ENCODE data around the gene CASP9.

CASP9 gene

DNA sequence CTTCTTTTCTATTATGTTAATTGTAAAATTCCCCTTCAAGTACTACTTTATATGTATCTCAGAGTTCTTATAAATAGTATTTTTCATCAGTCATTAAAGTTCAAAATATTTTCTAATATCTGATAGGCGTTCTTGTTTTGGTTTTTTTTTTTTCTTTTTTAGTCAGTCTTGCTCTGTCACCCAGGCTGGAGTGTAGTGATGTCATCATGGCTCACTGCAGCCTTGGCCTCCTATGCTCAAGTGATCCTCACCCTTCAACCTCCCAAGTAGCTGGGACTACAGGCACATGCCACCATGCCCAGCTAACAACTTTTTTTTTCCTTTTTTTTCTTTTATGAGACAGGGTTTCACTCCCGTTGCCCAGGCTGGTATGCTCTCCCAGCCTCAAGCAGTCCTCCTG lies 33.6 kb upstream of the CASP9 start:
- TF ChIP-seq, protein P1, sequence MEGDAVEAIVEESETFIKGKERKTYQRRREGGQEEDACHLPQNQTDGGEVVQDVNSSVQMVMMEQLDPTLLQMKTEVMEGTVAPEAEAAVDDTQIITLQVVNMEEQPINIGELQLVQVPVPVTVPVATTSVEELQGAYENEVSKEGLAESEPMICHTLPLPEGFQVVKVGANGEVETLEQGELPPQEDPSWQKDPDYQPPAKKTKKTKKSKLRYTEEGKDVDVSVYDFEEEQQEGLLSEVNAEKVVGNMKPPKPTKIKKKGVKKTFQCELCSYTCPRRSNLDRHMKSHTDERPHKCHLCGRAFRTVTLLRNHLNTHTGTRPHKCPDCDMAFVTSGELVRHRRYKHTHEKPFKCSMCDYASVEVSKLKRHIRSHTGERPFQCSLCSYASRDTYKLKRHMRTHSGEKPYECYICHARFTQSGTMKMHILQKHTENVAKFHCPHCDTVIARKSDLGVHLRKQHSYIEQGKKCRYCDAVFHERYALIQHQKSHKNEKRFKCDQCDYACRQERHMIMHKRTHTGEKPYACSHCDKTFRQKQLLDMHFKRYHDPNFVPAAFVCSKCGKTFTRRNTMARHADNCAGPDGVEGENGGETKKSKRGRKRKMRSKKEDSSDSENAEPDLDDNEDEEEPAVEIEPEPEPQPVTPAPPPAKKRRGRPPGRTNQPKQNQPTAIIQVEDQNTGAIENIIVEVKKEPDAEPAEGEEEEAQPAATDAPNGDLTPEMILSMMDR (conservative IDR thresholded peaks at IDR 0.05): no peak
- peak overlapping the region; percentile 99 for H3K27ac ChIP-seq

DNA sequence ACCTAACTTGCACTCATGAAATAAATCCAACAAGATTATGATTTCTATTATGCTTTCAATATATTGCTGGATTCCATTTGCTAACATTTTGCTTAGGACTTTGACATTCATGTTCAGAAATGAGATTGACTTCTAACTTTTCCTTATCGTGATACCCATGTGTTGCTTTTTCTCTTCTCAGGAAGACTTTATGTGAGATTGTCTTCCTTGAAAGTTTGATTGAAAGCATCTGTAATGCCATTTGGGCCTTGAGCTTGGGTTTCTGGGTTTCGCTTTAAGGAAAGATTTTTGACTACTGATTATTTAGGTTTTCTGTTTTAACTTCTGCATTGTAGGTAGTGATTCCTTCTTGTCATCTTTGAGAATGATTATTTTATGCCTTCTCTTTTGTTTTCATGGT lies 33.0 kb upstream of the CASP9 start:
- H3K27ac ChIP-seq: no peak overlapping the region
- TF ChIP-seq, protein P1 (conservative IDR thresholded peaks at IDR 0.05): no peak

DNA sequence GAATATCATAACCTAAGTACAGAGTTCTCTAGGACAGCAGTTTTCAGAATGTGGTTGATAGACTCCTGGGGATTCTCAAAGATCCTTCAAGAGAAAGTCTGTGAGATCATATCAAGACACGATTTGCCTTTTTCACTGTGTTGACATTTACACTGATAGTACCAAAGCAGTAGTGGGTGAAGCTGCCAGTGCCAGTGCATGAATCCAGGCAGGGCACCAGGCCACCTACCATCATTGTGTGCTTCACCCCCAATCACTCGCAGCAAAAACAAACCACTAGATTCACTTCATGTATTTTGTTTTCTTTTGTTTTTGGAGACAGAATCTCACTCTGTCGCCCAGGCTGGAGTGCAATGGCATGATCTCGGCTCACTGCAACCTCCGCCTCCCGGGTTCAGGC lies 26.6 kb upstream of the CASP9 start:
- peak overlapping the region; percentile 47 for H3K27ac ChIP-seq

DNA sequence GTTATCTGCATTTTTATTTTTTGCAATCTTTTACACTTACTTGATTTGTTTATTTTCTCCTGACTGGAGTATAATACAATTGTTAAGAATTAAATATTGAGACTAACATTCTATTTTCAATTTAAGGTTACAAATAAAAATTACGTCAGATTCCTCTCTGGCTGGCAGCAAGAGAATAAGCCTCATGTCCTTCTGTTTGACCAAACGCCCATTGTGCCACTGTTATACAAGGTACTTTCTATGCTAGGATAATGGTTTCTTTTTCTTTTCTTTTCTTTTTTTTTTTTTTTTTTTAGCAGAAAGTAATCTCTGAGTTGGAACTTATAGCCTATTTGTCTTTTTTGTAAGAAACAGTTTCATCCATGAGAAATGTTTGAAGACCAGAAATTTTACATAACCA lies 22.6 kb upstream of the CASP9 start:
- no peak overlapping the region for H3K27ac ChIP-seq
- TF ChIP-seq, protein P1 (conservative IDR thresholded peaks at IDR 0.05): no peak

More for the DNA sequence above, 26.6 kb upstream of the CASP9 start:
- TF ChIP-seq, protein P1 (conservative IDR thresholded peaks at IDR 0.05): no peak

DNA sequence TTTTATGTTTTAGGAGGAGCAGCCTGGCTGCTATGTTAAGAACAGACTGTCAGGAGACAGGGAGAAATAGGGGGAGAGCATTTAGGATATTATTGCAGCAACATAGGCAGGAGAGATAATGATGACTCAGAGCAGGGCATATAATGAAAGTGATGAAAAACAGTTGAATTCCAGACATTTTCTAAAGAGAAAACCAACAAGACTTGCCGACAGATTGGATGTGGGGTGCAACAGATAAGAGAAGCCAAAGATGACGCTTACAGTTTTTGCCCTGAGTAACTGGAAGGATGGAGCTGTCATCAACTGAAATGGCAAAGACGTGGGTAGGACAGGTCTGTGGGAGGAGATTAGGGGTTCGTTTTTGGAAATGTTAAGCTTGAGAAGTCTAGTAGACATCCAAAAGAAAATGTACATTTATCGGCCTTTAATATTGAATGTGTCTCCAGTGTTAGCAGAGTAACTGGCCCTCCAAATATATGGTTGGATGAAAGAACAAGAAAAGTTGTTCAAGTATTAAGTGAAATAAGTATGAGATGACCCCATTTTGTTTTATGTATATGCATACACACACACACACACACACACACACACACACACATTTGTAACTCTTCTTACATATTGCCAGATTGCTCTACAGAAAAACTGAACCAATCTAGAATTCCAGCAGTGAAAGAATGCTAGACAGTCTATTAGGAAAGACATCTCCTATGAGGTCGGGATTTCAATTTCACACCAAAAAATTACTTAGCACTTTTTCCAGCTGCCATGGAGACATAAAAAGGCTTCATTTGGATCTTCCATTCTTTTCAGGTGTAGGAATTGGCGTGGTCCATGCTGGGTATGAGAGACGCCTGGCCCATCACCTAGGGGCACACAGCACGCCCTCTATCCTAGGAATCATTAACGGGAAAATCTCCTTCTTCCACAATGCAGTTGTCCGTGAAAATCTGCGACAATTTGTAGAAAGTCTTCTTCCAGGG lies 19.9 kb upstream of the CASP9 start:
- TF ChIP-seq, protein P1 (conservative IDR thresholded peaks at IDR 0.05): no peak
- no peak overlapping the region for H3K27ac ChIP-seq

DNA sequence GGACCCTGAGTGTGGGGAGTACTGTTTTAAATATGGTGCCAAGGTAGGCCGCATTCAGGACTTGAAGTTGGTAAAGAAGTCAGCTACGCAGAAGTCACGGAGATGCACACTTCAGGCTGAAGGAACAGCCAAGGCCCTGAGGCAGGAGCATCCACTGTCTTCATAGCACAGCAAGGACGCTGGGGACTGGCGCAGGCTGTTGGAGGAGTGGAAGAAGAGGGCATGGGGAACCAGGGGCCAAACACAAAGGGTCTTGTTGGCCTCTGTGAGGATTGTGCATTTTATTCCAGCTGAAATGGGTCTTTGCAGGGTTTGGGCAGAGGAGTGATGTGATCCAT lies 19.2 kb upstream of the CASP9 start:
- TF ChIP-seq, protein P1 (conservative IDR thresholded peaks at IDR 0.05): no peak
- no peak overlapping the region for H3K27ac ChIP-seq

DNA sequence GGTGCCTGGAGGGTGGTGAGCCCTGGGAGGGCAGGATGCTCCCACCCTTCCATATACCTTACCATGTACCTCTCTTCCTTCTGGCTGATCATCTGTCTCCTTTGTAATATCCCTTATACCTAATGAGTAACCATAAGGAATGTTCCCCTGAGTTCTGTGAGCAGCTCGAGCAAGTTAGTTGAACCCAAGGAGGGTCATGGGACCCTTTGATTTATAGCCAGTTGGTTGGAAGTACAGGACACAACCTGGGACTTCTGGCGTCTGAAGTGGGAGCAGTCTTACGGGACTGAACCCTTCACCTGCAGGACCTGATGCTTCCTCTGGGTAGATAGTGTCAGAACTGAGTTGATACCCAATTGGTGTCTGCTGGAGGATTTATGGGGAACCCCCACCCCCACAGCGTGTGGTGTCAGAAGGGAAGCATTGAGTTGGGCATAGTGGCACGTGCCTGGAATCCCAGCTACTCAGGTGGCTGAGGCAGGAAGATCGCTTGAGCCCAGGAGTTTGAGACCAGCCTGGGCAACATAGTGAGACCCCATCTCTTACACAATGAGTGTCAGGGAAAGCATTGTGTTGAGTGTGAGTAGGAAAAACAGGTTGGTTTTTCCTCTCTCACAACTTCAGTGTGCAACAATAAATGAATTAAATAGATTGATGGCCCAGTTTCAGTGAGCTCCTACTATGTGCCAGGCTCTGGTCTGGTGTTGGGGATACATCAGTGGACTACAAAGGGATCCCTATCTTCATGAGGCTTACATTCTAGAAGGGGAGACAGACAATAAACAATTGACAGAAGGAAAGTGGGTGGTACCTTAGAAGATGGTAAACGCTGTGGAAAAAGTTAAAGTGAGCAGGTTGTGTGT lies 18.6 kb upstream of the CASP9 start:
- TF ChIP-seq, protein P1 (conservative IDR thresholded peaks at IDR 0.05): no peak
- no peak overlapping the region for H3K27ac ChIP-seq
